WTC11 (cell line): ENCODE results near the gene CRADD.

Source experiments
- CREM ChIP-seq: sonication (generic); formaldehyde crosslinking; IDR thresholded peaks from 2 replicates; pipeline ENCODE4 v1.8.1; 2022; ENCODE audit warnings: mild to moderate bottlenecking, missing genetic modification reagents, moderate library complexity
- FOXK1 ChIP-seq: sonication (generic); formaldehyde crosslinking; IDR thresholded peaks from 2 replicates; pipeline ENCODE4 v1.8.0; 2022; ENCODE audit warnings: mild to moderate bottlenecking, moderate library complexity, missing genetic modification reagents
- GABPB1 ChIP-seq: sonication (generic); formaldehyde crosslinking; IDR thresholded peaks from 2 replicates; pipeline ENCODE4 v1.8.1; 2023; ENCODE audit warnings: mild to moderate bottlenecking, missing genetic modification reagents
- IRF2 ChIP-seq: sonication (generic); formaldehyde crosslinking; IDR thresholded peaks from 2 replicates; pipeline ENCODE4 v1.8.0; 2022; ENCODE audit warnings: low read depth, missing genetic modification reagents, borderline replicate concordance
- NFE2L1 ChIP-seq: sonication (generic); formaldehyde crosslinking; IDR thresholded peaks from 2 replicates; pipeline ENCODE4 v1.8.1; 2023; ENCODE audit warnings: missing genetic modification reagents
- ZNF138 ChIP-seq: sonication (generic); formaldehyde crosslinking; conservative IDR thresholded peaks from 2 replicates; pipeline ENCODE4 v1.8.1; 2022; ENCODE audit warnings: mild to moderate bottlenecking, moderate library complexity, missing genetic modification reagents
- TF ChIP-seq, protein P1 (sequence below): fragments of 200-600 bp; IDR thresholded peaks from 2 replicates; pipeline ENCODE4 v1.8.0; 2022; ENCODE audit warnings: antibody characterized with exemption
- TF ChIP-seq, protein P2 (sequence below): sonication (generic); formaldehyde crosslinking; IDR thresholded peaks from 2 replicates; pipeline ENCODE4 v1.8.0; 2022; ENCODE audit warnings: mild to moderate bottlenecking, missing genetic modification reagents
- TF ChIP-seq, protein P3 (sequence below): sonication (generic); formaldehyde crosslinking; IDR thresholded peaks from 2 replicates; pipeline ENCODE4 v1.8.1; 2022; ENCODE audit warnings: missing genetic modification reagents, borderline replicate concordance
- TF ChIP-seq, protein P4 (sequence below): sonication (generic); formaldehyde crosslinking; IDR thresholded peaks from 2 replicates; pipeline ENCODE4 v1.8.1; 2023; ENCODE audit warnings: mild to moderate bottlenecking, missing genetic modification reagents, moderate library complexity
- TF ChIP-seq, protein P5 (sequence below): sonication (generic); formaldehyde crosslinking; IDR thresholded peaks from 2 replicates; pipeline ENCODE4 v1.8.0; 2022; ENCODE audit warnings: mild to moderate bottlenecking, missing genetic modification reagents
- TF ChIP-seq, protein P6 (sequence below): sonication (generic); formaldehyde crosslinking; IDR thresholded peaks from 2 replicates; pipeline ENCODE4 v1.8.0; 2022; ENCODE audit warnings: mild to moderate bottlenecking, missing genetic modification reagents
- TF ChIP-seq, protein P7 (sequence below): sonication (generic); formaldehyde crosslinking; IDR thresholded peaks from 2 replicates; pipeline ENCODE4 v1.8.1; 2022; ENCODE audit warnings: low read depth, missing genetic modification reagents, borderline replicate concordance

DNA sequence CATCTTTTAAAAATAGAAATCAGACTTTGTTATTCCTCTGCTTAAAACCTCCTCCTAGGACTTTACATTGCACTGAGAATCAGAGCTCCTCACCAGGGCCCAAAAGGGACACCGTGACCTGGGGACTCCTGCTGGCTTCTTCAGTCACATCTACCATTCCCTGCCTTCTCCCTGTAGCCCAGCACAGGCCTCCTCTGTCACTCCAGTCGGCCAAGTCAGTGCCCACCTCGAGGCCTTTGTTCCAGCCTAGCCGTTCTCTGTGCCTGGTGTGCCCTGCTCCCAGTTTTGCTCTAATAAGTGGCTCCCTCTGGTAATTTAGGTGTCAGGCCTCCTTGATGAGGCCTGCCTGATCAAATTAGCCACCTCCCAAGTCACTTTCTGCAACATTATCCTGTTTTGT, 27.4 kb downstream of the CRADD start:
- TF ChIP-seq, protein P1, sequence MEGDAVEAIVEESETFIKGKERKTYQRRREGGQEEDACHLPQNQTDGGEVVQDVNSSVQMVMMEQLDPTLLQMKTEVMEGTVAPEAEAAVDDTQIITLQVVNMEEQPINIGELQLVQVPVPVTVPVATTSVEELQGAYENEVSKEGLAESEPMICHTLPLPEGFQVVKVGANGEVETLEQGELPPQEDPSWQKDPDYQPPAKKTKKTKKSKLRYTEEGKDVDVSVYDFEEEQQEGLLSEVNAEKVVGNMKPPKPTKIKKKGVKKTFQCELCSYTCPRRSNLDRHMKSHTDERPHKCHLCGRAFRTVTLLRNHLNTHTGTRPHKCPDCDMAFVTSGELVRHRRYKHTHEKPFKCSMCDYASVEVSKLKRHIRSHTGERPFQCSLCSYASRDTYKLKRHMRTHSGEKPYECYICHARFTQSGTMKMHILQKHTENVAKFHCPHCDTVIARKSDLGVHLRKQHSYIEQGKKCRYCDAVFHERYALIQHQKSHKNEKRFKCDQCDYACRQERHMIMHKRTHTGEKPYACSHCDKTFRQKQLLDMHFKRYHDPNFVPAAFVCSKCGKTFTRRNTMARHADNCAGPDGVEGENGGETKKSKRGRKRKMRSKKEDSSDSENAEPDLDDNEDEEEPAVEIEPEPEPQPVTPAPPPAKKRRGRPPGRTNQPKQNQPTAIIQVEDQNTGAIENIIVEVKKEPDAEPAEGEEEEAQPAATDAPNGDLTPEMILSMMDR, result no peak
- TF ChIP-seq, protein P2, sequence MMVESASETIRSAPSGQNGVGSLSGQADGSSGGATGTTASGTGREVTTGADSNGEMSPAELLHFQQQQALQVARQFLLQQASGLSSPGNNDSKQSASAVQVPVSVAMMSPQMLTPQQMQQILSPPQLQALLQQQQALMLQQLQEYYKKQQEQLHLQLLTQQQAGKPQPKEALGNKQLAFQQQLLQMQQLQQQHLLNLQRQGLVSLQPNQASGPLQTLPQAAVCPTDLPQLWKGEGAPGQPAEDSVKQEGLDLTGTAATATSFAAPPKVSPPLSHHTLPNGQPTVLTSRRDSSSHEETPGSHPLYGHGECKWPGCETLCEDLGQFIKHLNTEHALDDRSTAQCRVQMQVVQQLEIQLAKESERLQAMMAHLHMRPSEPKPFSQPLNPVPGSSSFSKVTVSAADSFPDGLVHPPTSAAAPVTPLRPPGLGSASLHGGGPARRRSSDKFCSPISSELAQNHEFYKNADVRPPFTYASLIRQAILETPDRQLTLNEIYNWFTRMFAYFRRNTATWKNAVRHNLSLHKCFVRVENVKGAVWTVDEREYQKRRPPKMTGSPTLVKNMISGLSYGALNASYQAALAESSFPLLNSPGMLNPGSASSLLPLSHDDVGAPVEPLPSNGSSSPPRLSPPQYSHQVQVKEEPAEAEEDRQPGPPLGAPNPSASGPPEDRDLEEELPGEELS (CRISPR knock-in tag), result no peak
- TF ChIP-seq, protein P3, sequence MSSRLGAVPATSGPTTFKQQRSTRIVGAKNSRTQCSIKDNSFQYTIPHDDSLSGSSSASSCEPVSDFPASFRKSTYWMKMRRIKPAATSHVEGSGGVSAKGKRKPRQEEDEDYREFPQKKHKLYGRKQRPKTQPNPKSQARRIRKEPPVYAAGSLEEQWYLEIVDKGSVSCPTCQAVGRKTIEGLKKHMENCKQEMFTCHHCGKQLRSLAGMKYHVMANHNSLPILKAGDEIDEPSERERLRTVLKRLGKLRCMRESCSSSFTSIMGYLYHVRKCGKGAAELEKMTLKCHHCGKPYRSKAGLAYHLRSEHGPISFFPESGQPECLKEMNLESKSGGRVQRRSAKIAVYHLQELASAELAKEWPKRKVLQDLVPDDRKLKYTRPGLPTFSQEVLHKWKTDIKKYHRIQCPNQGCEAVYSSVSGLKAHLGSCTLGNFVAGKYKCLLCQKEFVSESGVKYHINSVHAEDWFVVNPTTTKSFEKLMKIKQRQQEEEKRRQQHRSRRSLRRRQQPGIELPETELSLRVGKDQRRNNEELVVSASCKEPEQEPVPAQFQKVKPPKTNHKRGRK (CRISPR knock-in tag), result no peak
- TF ChIP-seq, protein P4, sequence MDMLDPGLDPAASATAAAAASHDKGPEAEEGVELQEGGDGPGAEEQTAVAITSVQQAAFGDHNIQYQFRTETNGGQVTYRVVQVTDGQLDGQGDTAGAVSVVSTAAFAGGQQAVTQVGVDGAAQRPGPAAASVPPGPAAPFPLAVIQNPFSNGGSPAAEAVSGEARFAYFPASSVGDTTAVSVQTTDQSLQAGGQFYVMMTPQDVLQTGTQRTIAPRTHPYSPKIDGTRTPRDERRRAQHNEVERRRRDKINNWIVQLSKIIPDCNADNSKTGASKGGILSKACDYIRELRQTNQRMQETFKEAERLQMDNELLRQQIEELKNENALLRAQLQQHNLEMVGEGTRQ (CRISPR knock-in tag), result no peak
- no peak for TF ChIP-seq GABPB1 (CRISPR knock-in tag)
- TF ChIP-seq, protein P5, sequence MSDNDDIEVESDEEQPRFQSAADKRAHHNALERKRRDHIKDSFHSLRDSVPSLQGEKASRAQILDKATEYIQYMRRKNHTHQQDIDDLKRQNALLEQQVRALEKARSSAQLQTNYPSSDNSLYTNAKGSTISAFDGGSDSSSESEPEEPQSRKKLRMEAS, result no peak
- TF ChIP-seq IRF2 (CRISPR knock-in tag), result no peak
- TF ChIP-seq, protein P6, sequence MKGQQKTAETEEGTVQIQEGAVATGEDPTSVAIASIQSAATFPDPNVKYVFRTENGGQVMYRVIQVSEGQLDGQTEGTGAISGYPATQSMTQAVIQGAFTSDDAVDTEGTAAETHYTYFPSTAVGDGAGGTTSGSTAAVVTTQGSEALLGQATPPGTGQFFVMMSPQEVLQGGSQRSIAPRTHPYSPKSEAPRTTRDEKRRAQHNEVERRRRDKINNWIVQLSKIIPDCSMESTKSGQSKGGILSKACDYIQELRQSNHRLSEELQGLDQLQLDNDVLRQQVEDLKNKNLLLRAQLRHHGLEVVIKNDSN (CRISPR knock-in tag), result no peak
- TF ChIP-seq ZNF138 (CRISPR knock-in tag), result no peak
- TF ChIP-seq, protein P7, sequence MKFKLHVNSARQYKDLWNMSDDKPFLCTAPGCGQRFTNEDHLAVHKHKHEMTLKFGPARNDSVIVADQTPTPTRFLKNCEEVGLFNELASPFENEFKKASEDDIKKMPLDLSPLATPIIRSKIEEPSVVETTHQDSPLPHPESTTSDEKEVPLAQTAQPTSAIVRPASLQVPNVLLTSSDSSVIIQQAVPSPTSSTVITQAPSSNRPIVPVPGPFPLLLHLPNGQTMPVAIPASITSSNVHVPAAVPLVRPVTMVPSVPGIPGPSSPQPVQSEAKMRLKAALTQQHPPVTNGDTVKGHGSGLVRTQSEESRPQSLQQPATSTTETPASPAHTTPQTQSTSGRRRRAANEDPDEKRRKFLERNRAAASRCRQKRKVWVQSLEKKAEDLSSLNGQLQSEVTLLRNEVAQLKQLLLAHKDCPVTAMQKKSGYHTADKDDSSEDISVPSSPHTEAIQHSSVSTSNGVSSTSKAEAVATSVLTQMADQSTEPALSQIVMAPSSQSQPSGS, result no peak
- no peak for TF ChIP-seq NFE2L1 (CRISPR knock-in tag)
- TF ChIP-seq FOXK1 (CRISPR knock-in tag), result no peak
- TF ChIP-seq CREM (CRISPR knock-in tag), result no peak
